ENCODE measurements around the gene ZBTB16.

The ZBTB16 gene

GRCh38 chr11:114283422-114283821, 223.9 kb downstream of the ZBTB16 start:
- no peak for TF ChIP-seq CTCF (IDR thresholded peaks at IDR 0.05; ENCODE audit: low read depth, low read length)
- no peak for TF ChIP-seq MAX (IDR thresholded peaks at IDR 0.05; ENCODE audit: low read depth, low read length)
- no peak for TF ChIP-seq MYC (IDR thresholded peaks at IDR 0.05; ENCODE audit: low read depth, low read length)
- TF ChIP-seq POLR2A (IDR thresholded peaks at IDR 0.05; ENCODE audit: extremely low read depth, insufficient read length): no peak
- H3K4me3 ChIP-seq (ENCODE audit: low read depth, low read length): no peak overlapping the region
- no peak for DNase-seq (ENCODE audit: low read depth)

- H3K4me3 ChIP-seq (ENCODE audit: low read depth, low read length): no peak overlapping the region
- DNase-seq (ENCODE audit: low read depth): no peak
- TF ChIP-seq MYC (IDR thresholded peaks at IDR 0.05; ENCODE audit: low read depth, low read length): no peak
- TF ChIP-seq MAX (IDR thresholded peaks at IDR 0.05; ENCODE audit: low read depth, low read length): no peak
- no peak for TF ChIP-seq POLR2A (IDR thresholded peaks at IDR 0.05; ENCODE audit: extremely low read depth, insufficient read length)
- no peak for TF ChIP-seq CTCF (IDR thresholded peaks at IDR 0.05; ENCODE audit: low read depth, low read length)
Observed at GRCh38 chr11:114284021-114284420, 224.5 kb downstream of the ZBTB16 start.

GRCh38 chr11:114284914-114285313, 225.4 kb downstream of the ZBTB16 start:
- TF ChIP-seq MYC (IDR thresholded peaks at IDR 0.05; ENCODE audit: low read depth, low read length) (no peak), POLR2A (IDR thresholded peaks at IDR 0.05; ENCODE audit: extremely low read depth, insufficient read length) (no peak), CTCF (IDR thresholded peaks at IDR 0.05; ENCODE audit: low read depth, low read length) (no peak), MAX (IDR thresholded peaks at IDR 0.05; ENCODE audit: low read depth, low read length) (no peak)
- DNase-seq (ENCODE audit: low read depth): no peak
- H3K4me3 ChIP-seq (ENCODE audit: low read depth, low read length): no peak overlapping the region

GRCh38 chr11:114285599-114285998, 226.1 kb downstream of the ZBTB16 start:
- H3K4me3 ChIP-seq (ENCODE audit: low read depth, low read length): no peak overlapping the region
- no peak for DNase-seq (ENCODE audit: low read depth)
- TF ChIP-seq POLR2A (IDR thresholded peaks at IDR 0.05; ENCODE audit: extremely low read depth, insufficient read length): no peak
- no peak for TF ChIP-seq MAX (IDR thresholded peaks at IDR 0.05; ENCODE audit: low read depth, low read length)
- no peak for TF ChIP-seq MYC (IDR thresholded peaks at IDR 0.05; ENCODE audit: low read depth, low read length)
- no peak for TF ChIP-seq CTCF (IDR thresholded peaks at IDR 0.05; ENCODE audit: low read depth, low read length)

GRCh38 chr11:114286229-114286628, 226.7 kb downstream of the ZBTB16 start:
- TF ChIP-seq CTCF (IDR thresholded peaks at IDR 0.05; ENCODE audit: low read depth, low read length) (no peak), MAX (IDR thresholded peaks at IDR 0.05; ENCODE audit: low read depth, low read length) (no peak), MYC (IDR thresholded peaks at IDR 0.05; ENCODE audit: low read depth, low read length) (no peak), POLR2A (IDR thresholded peaks at IDR 0.05; ENCODE audit: extremely low read depth, insufficient read length) (no peak)
- DNase-seq (ENCODE audit: low read depth): no peak
- H3K4me3 ChIP-seq (ENCODE audit: low read depth, low read length): no peak overlapping the region

- H3K4me3 ChIP-seq (ENCODE audit: low read depth, low read length): no peak overlapping the region
- TF ChIP-seq MAX (IDR thresholded peaks at IDR 0.05; ENCODE audit: low read depth, low read length): no peak
- no peak for TF ChIP-seq POLR2A (IDR thresholded peaks at IDR 0.05; ENCODE audit: extremely low read depth, insufficient read length)
- TF ChIP-seq MYC (IDR thresholded peaks at IDR 0.05; ENCODE audit: low read depth, low read length): no peak
- TF ChIP-seq CTCF (IDR thresholded peaks at IDR 0.05; ENCODE audit: low read depth, low read length): no peak
- no peak for DNase-seq (ENCODE audit: low read depth)
Observed at GRCh38 chr11:114287154-114287553, 227.6 kb downstream of the ZBTB16 start.

All from NB4 (cell line).